Activated B cell treated with CpG ODN at 0.5 μM for 24 hours (primary cell): ENCODE measurements around the gene CXCL17. TPM values are rescaled to one million over a fixed set of nuclear protein-coding genes. Genes with fewer than 3 reads are reported as not detected.
A peak's percentile ranks its signal among the peaks of the same experiment; 100 is the strongest.

Experiments
- ATAC-seq: fragments of 200-7000 bp; cut with Tn5 transposase; one replicate; pipeline ENCODE4 v1.10.0; 2021; ENCODE audit warnings: low read depth, mild to moderate bottlenecking, moderate library complexity
- CTCF ChIA-PET: fragments of 350-600 bp; sonication (Branson Sonifier 250); formaldehyde crosslinking; loops from one replicate; lab custom pipeline; 2021; ENCODE audit warnings: antibody characterized with exemption; lab: Charles Lee
- POLR2A ChIA-PET: fragments of 350-600 bp; sonication (Branson Sonifier 250); formaldehyde crosslinking; loops from one replicate; lab custom pipeline; 2021; ENCODE audit warnings: antibody characterized with exemption; lab: Charles Lee
- DNase-seq: peaks from one replicate; pipeline ENCODE4 v3.0.0; 2022
- H3K27ac Mint-ChIP-seq: one replicate; pipeline ENCODE4 v1.8.0; 2020; ENCODE audit warnings: mixed read lengths
- H3K27me3 Mint-ChIP-seq: one replicate; pipeline ENCODE4 v1.8.0; 2021; ENCODE audit warnings: mixed read lengths
- H3K36me3 Mint-ChIP-seq: one replicate; pipeline ENCODE4 v1.8.0; 2021; ENCODE audit warnings: low read depth, mixed read lengths
- H3K4me1 Mint-ChIP-seq: one replicate; pipeline ENCODE4 v1.8.0; 2021; ENCODE audit warnings: mixed read lengths
- H3K4me3 Mint-ChIP-seq: one replicate; pipeline ENCODE4 v1.8.0; 2020; ENCODE audit warnings: mild to moderate bottlenecking, mixed read lengths
- H3K9me3 Mint-ChIP-seq: one replicate; pipeline ENCODE4 v1.8.0; 2020; ENCODE audit warnings: mixed read lengths
- intact Hi-C: fragments of 100-400 bp; cut with micrococcal nuclease; formaldehyde crosslinking; loops from one replicate; pipeline ENCODE4 v1.15.1; 2024
- total RNA-seq: library from RNA; stranded (reverse); gene quantifications from 2 replicates; pipeline ENCODE4 v1.2.3, GENCODE V29; 2022
- TF ChIP-seq, protein P1 (sequence below): fragments of 200-600 bp; IDR thresholded peaks from one replicate; pipeline ENCODE4 v1.8.0; 2022; ENCODE audit warnings: antibody characterized with exemption, mild to moderate bottlenecking

The CXCL17 gene
- total RNA-seq, 1 donor from 2014 or later, result not detected

DNA sequence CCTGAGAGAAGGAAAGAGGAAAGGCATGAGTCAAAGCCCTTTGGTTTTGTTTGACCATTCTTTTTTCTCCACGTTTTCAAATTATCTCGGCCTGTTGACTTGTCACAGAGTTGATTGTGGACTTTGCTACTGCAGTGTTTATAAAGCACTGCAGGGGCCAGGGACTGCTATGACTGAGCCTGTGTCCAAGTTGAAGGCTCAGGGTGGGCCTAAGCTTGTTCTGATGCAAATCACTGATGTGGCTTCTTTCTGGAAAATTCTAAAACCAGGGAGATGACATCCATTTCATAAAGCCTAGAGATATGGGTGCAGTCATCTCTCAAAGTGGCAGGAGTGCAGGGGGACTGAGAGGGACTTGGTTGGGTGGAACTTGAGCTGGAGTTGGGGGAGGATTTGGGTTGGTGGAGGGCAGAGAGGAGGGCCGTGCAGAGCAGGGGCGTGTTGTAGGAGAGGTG, 1.2 kb upstream of the CXCL17 start:
- TF ChIP-seq, protein P1, sequence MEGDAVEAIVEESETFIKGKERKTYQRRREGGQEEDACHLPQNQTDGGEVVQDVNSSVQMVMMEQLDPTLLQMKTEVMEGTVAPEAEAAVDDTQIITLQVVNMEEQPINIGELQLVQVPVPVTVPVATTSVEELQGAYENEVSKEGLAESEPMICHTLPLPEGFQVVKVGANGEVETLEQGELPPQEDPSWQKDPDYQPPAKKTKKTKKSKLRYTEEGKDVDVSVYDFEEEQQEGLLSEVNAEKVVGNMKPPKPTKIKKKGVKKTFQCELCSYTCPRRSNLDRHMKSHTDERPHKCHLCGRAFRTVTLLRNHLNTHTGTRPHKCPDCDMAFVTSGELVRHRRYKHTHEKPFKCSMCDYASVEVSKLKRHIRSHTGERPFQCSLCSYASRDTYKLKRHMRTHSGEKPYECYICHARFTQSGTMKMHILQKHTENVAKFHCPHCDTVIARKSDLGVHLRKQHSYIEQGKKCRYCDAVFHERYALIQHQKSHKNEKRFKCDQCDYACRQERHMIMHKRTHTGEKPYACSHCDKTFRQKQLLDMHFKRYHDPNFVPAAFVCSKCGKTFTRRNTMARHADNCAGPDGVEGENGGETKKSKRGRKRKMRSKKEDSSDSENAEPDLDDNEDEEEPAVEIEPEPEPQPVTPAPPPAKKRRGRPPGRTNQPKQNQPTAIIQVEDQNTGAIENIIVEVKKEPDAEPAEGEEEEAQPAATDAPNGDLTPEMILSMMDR, result no peak
- no peaks in the 10 kb centered on the region for H3K36me3 Mint-ChIP-seq

DNA sequence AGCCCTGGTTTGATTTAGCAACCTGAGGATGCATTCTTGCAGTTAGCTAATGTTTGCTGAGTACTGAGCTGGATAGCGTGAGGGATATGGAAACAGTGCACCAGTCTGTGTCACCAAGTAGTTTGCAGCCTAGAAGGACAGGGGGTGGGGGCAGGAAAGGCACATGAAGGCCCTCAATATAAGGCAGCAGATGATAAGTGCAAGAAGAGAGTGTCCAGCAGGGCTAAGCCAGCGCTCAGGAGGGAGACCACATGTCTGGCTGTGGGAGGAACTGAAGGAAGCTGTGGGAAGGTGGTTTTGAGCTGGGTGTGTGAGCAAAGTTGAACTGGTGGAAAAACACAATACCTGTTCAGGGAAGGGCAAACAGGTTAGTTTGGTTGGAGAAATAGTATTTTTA, 1.7 kb downstream of the CXCL17 start:
- DNase-seq, result no peak
- Mint-ChIP-seq H3K27ac (no peak overlapping the region), H3K27me3 (peaks cover 3% of the 10 kb centered on the region), H3K4me3 (no peak overlapping the region), H3K36me3 (no peaks in the 10 kb centered on the region), H3K4me1 (peaks cover 10% of the 10 kb centered on the region), H3K9me3 (no peaks in the 10 kb centered on the region)
- TF ChIP-seq, protein P1, result no peak
- CTCF ChIA-PET, result interaction anchor here (0.9 to 3.3 kb wide), 9 partner anchors 10 to 304 kb away, joined by 3 to 32 read pairs (median 6); partner anchors contain the start of gene CEACAM1
- POLR2A ChIA-PET, result interaction anchor here (1.8 kb wide), 1 partner anchor 26 kb away, joined by 5 read pairs; no protein-coding TSS in a partner anchor
- no peak for ATAC-seq
- intact Hi-C loops, result no loop called here

More for the DNA sequence above, 1.2 kb upstream of the CXCL17 start:
- intact Hi-C loops, result no loop called here
- Mint-ChIP-seq H3K4me1 (peaks cover 6% of the 10 kb centered on the region), H3K27me3 (peaks cover 3% of the 10 kb centered on the region), H3K9me3 (no peaks in the 10 kb centered on the region), H3K27ac (no peak overlapping the region), H3K4me3 (no peak overlapping the region)
- ATAC-seq, result no peak
- DNase-seq, result no peak
- ChIA-PET POLR2A (interaction anchor here (0.6 kb wide), 1 partner anchor 20 kb away, joined by 3 read pairs; no protein-coding TSS in a partner anchor), CTCF (interaction anchor here (1.0 kb wide), 1 partner anchor 84 kb away, joined by 3 read pairs; the partner anchor contains the start of gene CEACAM1)

DNA sequence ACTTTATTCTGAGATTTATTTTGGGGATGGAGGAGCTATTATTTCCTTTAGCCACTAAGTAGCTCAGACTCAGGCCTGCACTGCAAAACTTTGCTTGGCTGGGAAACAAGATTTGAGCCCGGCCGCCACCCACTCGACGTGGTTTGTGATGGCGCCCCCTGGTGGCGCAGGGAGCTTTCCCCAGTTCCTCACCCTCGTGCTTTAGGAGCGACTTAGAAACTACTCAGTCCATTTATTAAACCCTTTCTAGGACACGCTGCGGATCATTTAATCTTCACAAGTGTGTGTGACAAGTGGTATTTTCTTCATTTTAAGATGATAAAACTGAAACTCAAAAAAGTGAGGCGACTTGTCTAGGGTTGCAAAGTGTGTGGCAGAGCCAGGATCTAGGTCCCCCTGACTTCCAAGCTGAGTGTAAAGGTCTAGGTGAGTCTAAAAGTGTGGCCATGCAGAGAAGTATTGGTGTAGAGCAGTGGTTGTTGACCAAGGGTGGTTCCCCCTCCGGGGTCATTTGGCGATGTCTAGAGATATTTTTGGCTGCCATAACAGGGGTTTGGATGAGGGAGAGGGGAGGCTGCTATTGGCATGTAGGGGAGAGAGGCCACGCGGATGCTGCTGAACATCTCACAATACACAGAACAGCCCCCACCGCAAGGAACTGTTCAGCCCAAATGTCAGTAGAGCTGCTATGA, 2.2 kb downstream of the CXCL17 start:
- H3K36me3 Mint-ChIP-seq, result no peaks in the 10 kb centered on the region
- peak; percentile 60 for ATAC-seq
- TF ChIP-seq, protein P1, result peak; percentile 56
- no peak overlapping the region for H3K27ac Mint-ChIP-seq
- CTCF ChIA-PET, result interaction anchor here (0.6 to 3.3 kb wide), 13 partner anchors 11 to 303 kb away, joined by 3 to 32 read pairs (median 6); partner anchors contain the start of gene CEACAM1
- POLR2A ChIA-PET, result interaction anchor here (1.0 to 1.8 kb wide), 3 partner anchors 16 to 26 kb away, joined by 3 to 6 read pairs (median 5); no protein-coding TSS in a partner anchor
- H3K9me3 Mint-ChIP-seq, result no peaks in the 10 kb centered on the region
- intact Hi-C loops, result no loop called here
- peaks cover 10% of the 10 kb centered on the region for H3K4me1 Mint-ChIP-seq
- DNase-seq, result peak; percentile 68
- H3K4me3 Mint-ChIP-seq, result no peak overlapping the region
- H3K27me3 Mint-ChIP-seq, result peaks cover 3% of the 10 kb centered on the region

DNA sequence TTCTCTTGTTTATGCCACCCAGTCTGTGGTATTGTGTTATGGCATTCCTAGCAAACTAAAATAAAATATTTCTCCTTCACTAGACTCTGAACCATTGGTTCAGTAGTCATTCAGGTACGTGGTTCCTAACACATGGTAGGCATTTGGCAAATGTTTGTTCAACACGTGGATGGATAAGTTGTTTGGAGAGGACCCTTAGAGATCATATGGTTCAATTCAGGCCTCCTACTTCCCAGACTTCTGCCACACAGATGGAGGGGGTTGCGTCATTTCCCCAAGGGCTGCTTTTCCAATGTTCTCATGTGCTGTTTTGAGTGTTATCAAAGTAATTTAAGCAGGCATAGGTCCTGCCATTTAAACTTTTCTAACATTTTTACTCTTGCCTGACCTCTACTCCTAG, 6.7 kb downstream of the CXCL17 start:
- intact Hi-C loops, result no loop called here
- TF ChIP-seq, protein P1, result no peak
- ATAC-seq, result no peak
- Mint-ChIP-seq H3K27ac (no peak overlapping the region), H3K4me3 (no peak overlapping the region), H3K9me3 (no peaks in the 10 kb centered on the region), H3K4me1 (peaks cover 10% of the 10 kb centered on the region), H3K36me3 (no peaks in the 10 kb centered on the region), H3K27me3 (peaks cover under 1% of the 10 kb centered on the region)
- CTCF ChIA-PET, result interaction anchor here (2.9 kb wide), 1 partner anchor 16 kb away, joined by 15 read pairs; no protein-coding TSS in a partner anchor
- POLR2A ChIA-PET, result no interaction called here
- no peak for DNase-seq

DNA sequence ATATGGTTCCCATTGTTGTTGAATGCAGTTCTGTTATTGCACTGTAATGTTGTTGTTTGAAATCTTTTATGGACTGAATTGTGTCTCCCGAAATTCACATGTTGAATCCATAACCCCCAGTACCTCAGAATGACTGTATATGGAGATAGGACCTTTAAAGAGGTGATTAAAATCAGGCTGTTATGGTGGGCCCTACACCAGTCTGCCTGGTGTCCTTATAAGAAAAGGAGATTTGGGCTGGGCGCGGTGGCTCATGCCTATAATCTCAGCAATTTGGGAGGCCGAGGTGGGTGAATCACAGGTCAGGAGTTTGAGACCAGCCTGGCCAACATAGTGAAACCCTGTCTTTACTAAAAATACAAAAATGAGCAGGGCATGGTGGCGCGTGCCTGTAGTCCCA, 7.4 kb downstream of the CXCL17 start:
- CTCF ChIA-PET, result interaction anchor here (0.6 to 3.3 kb wide), 2 partner anchors 15 to 306 kb away, joined by 3 to 24 read pairs; no protein-coding TSS in a partner anchor
- ATAC-seq, result no peak
- intact Hi-C loops, result no loop called here

More for the DNA sequence above, 7.4 kb downstream of the CXCL17 start:
- POLR2A ChIA-PET, result interaction anchor here (0.6 kb wide), 1 partner anchor 18 kb away, joined by 3 read pairs; no protein-coding TSS in a partner anchor
- H3K27me3 Mint-ChIP-seq, result no peaks in the 10 kb centered on the region
- DNase-seq, result no peak
- TF ChIP-seq, protein P1, result no peak
- H3K4me3 Mint-ChIP-seq, result no peak overlapping the region
- peaks cover 6% of the 10 kb centered on the region for H3K4me1 Mint-ChIP-seq
- no peak overlapping the region for H3K27ac Mint-ChIP-seq
- no peaks in the 10 kb centered on the region for H3K9me3 Mint-ChIP-seq
- no peaks in the 10 kb centered on the region for H3K36me3 Mint-ChIP-seq
